BE2C (cell line): Measurements from ENCODE around the gene MUC5B.
"Not testable (repeated sequence)": the region's sequence is repeated elsewhere in the genome, so short reads cannot be mapped to it uniquely, and the experiment has no call there.

Source experiments
- DNase-seq: peaks from one replicate; pipeline ENCODE4 v3.0.0-alpha.2; 2020
- H3K27me3 ChIP-seq: fragments of 250-450 bp; sonication (Bioruptor Pico); 2 replicates; pipeline ENCODE4 v1.5.1; 2020; ENCODE audit warnings: mild to moderate bottlenecking
- H3K36me3 ChIP-seq: fragments of 250-450 bp; sonication (Bioruptor Pico); 2 replicates; pipeline ENCODE4 v1.5.1; 2020; ENCODE audit warnings: mild to moderate bottlenecking
- H3K4me1 ChIP-seq: fragments of 250-450 bp; sonication (Bioruptor Pico); 2 replicates; pipeline ENCODE4 v1.5.1; 2020
- H3K4me3 ChIP-seq: 2 replicates; pipeline ENCODE4 v1.5.1; 2011; ENCODE audit warnings: low read depth, low read length
- H3K9me3 ChIP-seq: fragments of 250-450 bp; sonication (Bioruptor Pico); 2 replicates; pipeline ENCODE4 v1.5.1; 2020
- TF ChIP-seq, protein P1 (sequence below): IDR thresholded peaks from 2 replicates; pipeline ENCODE4 v1.5.1; 2012; ENCODE audit warnings: mild to moderate bottlenecking, low read depth, low read length

The MUC5B gene

DNA sequence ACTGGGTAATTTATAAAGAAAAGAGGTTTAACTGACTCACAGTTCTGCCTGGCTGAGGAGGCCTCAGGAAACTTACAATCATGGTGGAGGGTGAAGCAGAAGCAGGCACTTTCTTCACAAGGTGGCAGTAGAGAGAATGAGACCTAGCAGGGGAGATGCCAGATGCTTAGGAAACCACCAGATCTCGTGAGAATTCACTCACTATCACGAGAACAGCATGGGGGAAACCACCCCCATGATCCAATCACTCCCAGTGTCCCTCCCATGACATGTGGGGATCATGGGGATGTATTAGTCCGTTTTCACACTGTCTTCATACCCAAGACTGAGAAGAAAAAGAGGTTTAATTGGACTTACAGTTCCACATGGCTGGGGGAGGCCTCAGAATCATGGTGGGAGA is 41.6 kb downstream of the MUC5B start:
- not testable (repeated sequence) for H3K27me3 ChIP-seq, H3K9me3 ChIP-seq, H3K4me1 ChIP-seq, H3K36me3 ChIP-seq, H3K4me3 ChIP-seq
- peak; percentile 57 for DNase-seq
- TF ChIP-seq, protein P1, sequence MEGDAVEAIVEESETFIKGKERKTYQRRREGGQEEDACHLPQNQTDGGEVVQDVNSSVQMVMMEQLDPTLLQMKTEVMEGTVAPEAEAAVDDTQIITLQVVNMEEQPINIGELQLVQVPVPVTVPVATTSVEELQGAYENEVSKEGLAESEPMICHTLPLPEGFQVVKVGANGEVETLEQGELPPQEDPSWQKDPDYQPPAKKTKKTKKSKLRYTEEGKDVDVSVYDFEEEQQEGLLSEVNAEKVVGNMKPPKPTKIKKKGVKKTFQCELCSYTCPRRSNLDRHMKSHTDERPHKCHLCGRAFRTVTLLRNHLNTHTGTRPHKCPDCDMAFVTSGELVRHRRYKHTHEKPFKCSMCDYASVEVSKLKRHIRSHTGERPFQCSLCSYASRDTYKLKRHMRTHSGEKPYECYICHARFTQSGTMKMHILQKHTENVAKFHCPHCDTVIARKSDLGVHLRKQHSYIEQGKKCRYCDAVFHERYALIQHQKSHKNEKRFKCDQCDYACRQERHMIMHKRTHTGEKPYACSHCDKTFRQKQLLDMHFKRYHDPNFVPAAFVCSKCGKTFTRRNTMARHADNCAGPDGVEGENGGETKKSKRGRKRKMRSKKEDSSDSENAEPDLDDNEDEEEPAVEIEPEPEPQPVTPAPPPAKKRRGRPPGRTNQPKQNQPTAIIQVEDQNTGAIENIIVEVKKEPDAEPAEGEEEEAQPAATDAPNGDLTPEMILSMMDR = peak; percentile 34; the same call in 1 of the 2 replicates

DNA sequence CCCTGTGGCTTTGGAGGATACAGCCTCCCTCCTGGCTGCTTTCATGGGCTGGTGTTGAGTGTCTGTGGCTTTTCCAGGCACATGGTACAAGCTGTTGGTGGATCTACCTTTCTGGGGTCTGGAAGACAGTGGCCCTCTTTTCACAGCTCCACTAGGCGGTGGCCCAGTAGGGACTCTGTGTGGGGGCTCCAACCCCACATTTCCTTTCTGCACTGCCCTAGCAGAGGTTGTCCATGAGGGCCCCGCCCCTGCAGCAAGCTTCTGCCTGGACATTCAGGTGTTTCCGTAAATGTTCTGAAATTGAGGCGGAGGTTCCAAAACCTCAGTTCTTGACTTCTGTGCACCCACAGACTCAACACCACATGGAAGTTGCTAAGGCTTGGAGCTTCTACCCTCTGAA is 42.6 kb downstream of the MUC5B start:
- H3K4me3 ChIP-seq = not testable (repeated sequence)

DNA sequence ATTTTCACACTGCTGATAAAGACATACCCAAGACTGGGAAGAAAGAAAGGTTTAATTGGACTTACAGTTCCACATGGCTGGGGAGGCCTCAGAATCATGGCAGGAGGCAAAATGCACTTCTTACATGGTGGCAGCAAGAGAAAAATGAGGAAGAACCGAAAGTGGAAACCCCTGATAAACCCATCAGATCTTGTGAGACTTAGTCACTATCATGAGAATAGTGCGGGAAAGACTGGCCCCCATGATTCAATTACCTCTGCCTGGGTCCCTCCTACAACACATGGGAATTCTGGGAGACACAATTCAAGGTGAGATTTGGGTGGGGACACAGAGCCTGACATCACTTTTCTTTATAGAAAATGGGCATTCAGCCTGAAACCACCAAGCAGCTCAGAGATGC is 44.1 kb downstream of the MUC5B start:
- not testable (repeated sequence) for H3K4me3 ChIP-seq, H3K9me3 ChIP-seq, DNase-seq, H3K27me3 ChIP-seq, H3K4me1 ChIP-seq, H3K36me3 ChIP-seq

More for the DNA sequence above, 42.6 kb downstream of the MUC5B start:
- H3K9me3 ChIP-seq, H3K36me3 ChIP-seq, DNase-seq, H3K27me3 ChIP-seq, H3K4me1 ChIP-seq: not testable (repeated sequence)

DNA sequence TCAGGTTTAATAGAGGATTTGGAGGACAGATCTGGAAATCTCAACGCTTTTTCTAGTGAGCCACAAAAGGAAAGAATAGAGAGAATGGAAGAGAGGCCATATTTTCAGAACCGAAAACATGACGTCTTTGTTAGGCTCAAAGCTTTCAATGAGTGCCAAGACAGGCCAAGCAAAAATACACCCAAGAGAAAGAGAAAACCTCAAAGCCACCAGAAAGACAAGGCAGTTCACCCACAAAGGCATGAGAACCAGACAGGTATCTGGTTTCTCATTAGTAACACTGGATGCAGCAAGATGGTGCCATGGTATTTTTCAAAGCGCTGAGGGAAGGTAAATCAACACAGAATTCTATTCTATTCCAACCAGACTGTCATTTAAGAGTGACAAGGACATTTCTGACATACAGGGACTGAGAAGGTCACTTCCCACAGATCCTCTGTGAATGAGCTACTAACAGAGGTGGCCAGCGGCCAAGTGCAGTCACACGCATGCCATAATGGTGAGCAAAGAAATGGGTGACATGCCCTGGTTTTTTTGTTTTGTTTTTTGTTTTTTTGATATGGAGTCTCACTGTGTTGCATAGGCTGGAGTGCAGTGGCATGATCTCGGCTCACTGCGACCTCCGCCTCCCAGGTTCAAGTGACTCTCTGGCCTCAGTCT is 44.7 kb downstream of the MUC5B start:
- Histone ChIP-seq H3K4me1 (no peaks in the 10 kb centered on the region), H3K4me3 (no peak overlapping the region), H3K36me3 (no peaks in the 10 kb centered on the region), H3K27me3 (no peaks in the 10 kb centered on the region), H3K9me3 (no peaks in the 10 kb centered on the region)
- DNase-seq = no peak
- TF ChIP-seq, protein P1 = no peak

DNA sequence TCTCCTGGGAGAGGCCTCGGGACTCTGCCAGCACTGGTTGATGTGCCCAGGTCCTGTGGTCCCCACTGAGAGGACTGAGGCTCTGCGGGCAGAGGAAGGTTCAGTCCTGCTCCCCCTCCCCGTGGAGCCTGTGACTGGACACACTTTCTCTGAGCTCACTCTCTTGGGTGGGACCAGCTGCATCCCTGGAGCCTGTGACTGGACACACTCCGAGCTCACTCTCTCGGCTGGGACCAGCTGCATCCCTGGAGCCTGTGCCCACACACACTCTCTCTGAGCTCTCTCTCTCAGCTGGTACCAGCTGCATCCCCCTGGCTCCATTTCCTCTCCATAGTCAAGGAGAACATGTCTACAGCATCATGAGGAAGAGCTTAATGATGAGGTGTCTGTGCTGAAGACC is 47.1 kb downstream of the MUC5B start:
- TF ChIP-seq, protein P1 = no peak
- no peak for DNase-seq
- Histone ChIP-seq H3K9me3 (no peaks in the 10 kb centered on the region), H3K4me3 (no peak overlapping the region), H3K27me3 (no peaks in the 10 kb centered on the region), H3K4me1 (no peaks in the 10 kb centered on the region), H3K36me3 (no peaks in the 10 kb centered on the region)

DNA sequence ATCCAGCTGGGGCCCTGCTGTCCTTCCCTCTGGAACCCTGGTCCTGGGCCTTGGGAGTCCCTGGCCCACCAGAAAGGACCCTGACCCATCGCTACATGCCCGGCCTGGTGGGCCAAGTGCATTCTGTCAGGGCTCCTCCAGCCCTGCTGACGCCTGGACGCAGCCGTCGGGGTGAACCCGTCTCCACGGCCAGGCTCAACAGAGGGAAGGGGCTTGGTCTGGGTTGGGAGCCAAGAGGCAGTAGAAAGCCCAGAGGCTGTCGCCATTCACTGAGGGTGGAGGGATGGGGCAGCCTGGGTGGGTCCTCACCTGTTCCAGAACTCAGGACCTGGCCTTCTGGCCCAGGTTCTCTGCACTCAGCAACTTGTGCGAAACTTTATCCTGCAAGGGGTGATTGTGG is 47.6 kb downstream of the MUC5B start:
- H3K36me3 ChIP-seq = no peaks in the 10 kb centered on the region
- no peak for DNase-seq
- no peaks in the 10 kb centered on the region for H3K9me3 ChIP-seq
- no peaks in the 10 kb centered on the region for H3K4me1 ChIP-seq
- TF ChIP-seq, protein P1 = no peak
- H3K4me3 ChIP-seq = no peak overlapping the region
- no peaks in the 10 kb centered on the region for H3K27me3 ChIP-seq

DNA sequence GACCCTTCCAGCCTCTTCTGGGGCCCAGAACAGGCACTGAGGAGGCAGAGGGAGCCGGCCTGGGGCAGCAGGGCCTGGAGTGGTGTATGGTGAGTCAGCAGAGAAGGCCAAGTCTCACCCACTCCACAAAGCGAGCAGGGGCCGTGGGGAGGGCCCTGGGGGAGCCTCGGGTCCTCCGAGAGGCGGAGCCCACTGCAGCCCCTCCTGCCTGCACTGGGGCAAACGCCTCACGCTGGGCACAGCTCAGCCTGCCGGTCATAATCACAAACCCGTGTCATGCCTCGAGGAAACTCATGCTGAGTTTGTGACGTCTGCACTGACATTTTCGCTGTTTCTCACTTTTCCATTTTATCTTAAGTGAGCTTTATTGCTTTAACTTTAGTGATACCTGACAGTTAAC is 48.1 kb downstream of the MUC5B start:
- Histone ChIP-seq H3K27me3 (no peaks in the 10 kb centered on the region), H3K4me3 (no peak overlapping the region), H3K9me3 (no peaks in the 10 kb centered on the region), H3K4me1 (no peaks in the 10 kb centered on the region), H3K36me3 (no peaks in the 10 kb centered on the region)
- no peak for DNase-seq
- TF ChIP-seq, protein P1 = no peak
